SK-N-MC (cell line): ENCODE measurements around the gene STBD1.

Experiments used
- EZH2 ChIP-seq: fragments of 200-600 bp; sonication (generic); IDR thresholded peaks from one replicate; pipeline ENCODE4 v1.6.1; 2017; ENCODE audit warnings: antibody characterized with exemption
- FOXP2 ChIP-seq: optimal IDR thresholded peaks from 2 replicates; pipeline ENCODE3; 2011; ENCODE audit warnings: mild to moderate bottlenecking, moderate library complexity; ENCODE audit not compliant: insufficient read depth; ENCODE audit errors: extremely low read length, control extremely low read depth
- POLR2AphosphoS5 ChIP-seq: IDR thresholded peaks from 2 replicates; pipeline ENCODE4 v1.6.1; 2012; ENCODE audit warnings: mild to moderate bottlenecking, low read depth, low read length, borderline replicate concordance

DNA sequence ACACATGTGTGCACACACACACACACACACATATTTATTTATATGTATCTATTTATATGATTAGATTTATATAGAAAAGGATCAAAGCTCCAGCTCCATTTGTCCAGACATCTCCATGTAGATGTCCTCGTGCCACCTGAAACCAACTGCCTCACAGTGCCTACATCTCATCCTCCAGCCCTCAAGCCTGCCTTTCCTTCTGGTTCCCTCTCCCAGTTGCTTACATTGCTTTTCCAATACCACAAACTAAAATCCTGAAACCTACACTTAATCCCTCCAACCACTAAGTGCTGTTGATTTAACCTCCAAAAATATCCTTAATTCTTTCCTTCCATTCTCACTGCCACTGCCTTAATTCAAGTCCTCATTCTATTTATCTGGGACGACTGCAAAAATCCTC, 51.4 kb downstream of the STBD1 start:
- TF ChIP-seq EZH2 (no peak), POLR2AphosphoS5 (no peak), FOXP2 (no peak)
